GM12878 (cell line): ENCODE data around the gene CAST. TPM values are rescaled to one million over a fixed set of nuclear protein-coding genes. Genes with fewer than 3 reads are reported as not detected.
A peak's percentile ranks its signal among the peaks of the same experiment; 100 is the strongest.

Source experiments
- CEBPB ChIP-seq, 2 experiments: fragments of 150-350 bp in 1 of 2; IDR thresholded peaks; 2 replicates each; pipeline ENCODE4 v1.6.1; 2012 to 2014; ENCODE audit warnings: low read depth in 2 of 2, low read length in 2 of 2, borderline replicate concordance in 1 of 2, inconsistent platforms in 1 of 2
- DPF2 ChIP-seq: fragments of 450-650 bp; IDR thresholded peaks from 2 replicates; pipeline ENCODE4 v1.6.1; 2017; ENCODE audit warnings: mild to moderate bottlenecking
- GABPA ChIP-seq: IDR thresholded peaks from 2 replicates; pipeline ENCODE4 v1.6.1; 2014; ENCODE audit warnings: antibody characterized with exemption, low read depth, mild to moderate bottlenecking, inconsistent platforms
- KLF5 ChIP-seq: fragments of 450-650 bp; IDR thresholded peaks from 2 replicates; pipeline ENCODE4 v1.6.1; 2014; ENCODE audit warnings: mild to moderate bottlenecking; ENCODE audit not compliant: partially characterized antibody
- NR2F1 ChIP-seq: fragments of 450-650 bp; conservative IDR thresholded peaks from 2 replicates; pipeline ENCODE4 v1.6.1; 2017; ENCODE audit warnings: mild to moderate bottlenecking
- SMAD5 ChIP-seq: IDR thresholded peaks from 2 replicates; pipeline ENCODE4 v1.6.1; 2016; ENCODE audit warnings: antibody characterized with exemption, low read depth
- WRNIP1 ChIP-seq: IDR thresholded peaks from 2 replicates; pipeline ENCODE4 v1.6.1; 2011; ENCODE audit warnings: low read depth, low read length, improper control_type of control experiment, borderline replicate concordance
- polyA plus RNA-seq, 11 experiments: library from polyadenylated mRNA; depleted of rRNA in 4 of 11; unstranded in 6 of 11; stranded (reverse) in 5 of 11; fragments of >200 nt; fragmentation: Nextera tagmentation in 4 of 11; fragmentation: Illumina TruSeq in 1 of 11; extraction: Ambion mirVana in 4 of 11; extraction: Trizol in 1 of 11; gene quantifications; 1 replicate in 1 of 11; 2 replicates in 10 of 11; pipeline versions ENCODE4 v1.2.1 to v1.2.3, GENCODE V29; 2011 to 2016; ENCODE audit warnings: inconsistent platforms in 2 of 11, missing spikeins in 2 of 11, low read depth in 1 of 11
- total RNA-seq, 4 experiments: library from RNA; depleted of rRNA in 3 of 4; stranded (reverse); fragments of >200 nt in 3 of 4; fragmentation: Illumina TruSeq in 1 of 4; extraction: Trizol in 1 of 4; gene quantifications; 2 replicates each; pipeline versions ENCODE4 v1.2.1 to v1.2.3, GENCODE V29; 2013 to 2021
- TF ChIP-seq, protein P1 (sequence below): fragments of 450-650 bp; IDR thresholded peaks from 2 replicates; pipeline ENCODE4 v1.6.1; 2016; ENCODE audit warnings: mild to moderate bottlenecking, moderate library complexity, borderline replicate concordance
- TF ChIP-seq, protein P2 (sequence below): IDR thresholded peaks from 2 replicates; pipeline ENCODE4 v1.6.1; 2012; ENCODE audit warnings: low read depth, low read length, improper control_type of control experiment
- TF ChIP-seq, protein P3 (sequence below): fragments of 450-650 bp; formaldehyde crosslinking; IDR thresholded peaks from 2 replicates; pipeline ENCODE4 v1.5.0; 2022; ENCODE audit warnings: mild to moderate bottlenecking, missing genetic modification characterization

CAST gene
- total and polyA plus RNA-seq, 10 of the 15 experiments (the other 5 are each of a cell fraction or from before 2014, with no cell fraction given), result 31.7 to 140 (median 68.5) TPM

DNA sequence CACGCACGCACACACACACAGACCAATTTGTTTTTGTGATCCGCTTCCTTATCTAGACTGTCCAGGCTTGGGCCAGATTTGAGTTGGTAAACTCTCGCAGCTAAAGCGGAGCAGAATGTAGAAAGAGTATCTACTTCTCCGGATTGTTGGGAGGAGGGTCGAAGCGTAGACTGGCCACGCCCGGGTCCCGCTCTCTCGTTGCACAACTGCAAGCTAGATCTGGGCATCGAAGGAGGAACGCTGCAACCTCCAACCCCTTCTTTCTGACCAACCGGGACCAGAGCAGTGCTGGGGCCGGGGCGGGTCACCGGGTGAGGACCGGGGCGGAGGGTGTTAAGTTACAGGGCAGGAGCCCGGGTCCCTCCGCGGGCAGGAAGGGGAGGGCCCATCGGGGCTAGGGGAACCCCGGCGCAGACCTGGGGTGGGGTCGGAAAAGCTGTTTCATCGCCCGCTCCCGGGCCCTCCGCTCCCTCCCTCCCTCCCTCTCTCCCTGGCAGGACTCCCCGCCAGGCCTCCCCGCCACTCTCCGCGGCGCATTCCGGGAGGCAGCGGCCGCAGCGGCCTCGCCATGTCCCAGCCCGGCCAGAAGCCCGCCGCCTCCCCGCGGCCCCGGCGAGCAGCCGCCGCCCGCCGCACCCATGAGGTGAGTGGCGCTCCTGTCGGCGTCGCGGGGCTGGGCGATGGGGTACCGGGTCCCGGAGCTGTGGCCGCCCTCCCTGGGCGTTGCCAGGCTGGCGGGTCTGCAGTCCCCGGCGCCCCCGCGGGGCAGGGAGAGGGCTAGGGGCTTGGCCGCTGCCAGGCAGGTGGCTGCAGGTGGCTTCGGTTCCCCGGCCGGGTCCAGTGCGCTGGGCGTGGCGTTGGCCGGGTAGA, at the start of gene CAST (continued):
- TF ChIP-seq, protein P1, sequence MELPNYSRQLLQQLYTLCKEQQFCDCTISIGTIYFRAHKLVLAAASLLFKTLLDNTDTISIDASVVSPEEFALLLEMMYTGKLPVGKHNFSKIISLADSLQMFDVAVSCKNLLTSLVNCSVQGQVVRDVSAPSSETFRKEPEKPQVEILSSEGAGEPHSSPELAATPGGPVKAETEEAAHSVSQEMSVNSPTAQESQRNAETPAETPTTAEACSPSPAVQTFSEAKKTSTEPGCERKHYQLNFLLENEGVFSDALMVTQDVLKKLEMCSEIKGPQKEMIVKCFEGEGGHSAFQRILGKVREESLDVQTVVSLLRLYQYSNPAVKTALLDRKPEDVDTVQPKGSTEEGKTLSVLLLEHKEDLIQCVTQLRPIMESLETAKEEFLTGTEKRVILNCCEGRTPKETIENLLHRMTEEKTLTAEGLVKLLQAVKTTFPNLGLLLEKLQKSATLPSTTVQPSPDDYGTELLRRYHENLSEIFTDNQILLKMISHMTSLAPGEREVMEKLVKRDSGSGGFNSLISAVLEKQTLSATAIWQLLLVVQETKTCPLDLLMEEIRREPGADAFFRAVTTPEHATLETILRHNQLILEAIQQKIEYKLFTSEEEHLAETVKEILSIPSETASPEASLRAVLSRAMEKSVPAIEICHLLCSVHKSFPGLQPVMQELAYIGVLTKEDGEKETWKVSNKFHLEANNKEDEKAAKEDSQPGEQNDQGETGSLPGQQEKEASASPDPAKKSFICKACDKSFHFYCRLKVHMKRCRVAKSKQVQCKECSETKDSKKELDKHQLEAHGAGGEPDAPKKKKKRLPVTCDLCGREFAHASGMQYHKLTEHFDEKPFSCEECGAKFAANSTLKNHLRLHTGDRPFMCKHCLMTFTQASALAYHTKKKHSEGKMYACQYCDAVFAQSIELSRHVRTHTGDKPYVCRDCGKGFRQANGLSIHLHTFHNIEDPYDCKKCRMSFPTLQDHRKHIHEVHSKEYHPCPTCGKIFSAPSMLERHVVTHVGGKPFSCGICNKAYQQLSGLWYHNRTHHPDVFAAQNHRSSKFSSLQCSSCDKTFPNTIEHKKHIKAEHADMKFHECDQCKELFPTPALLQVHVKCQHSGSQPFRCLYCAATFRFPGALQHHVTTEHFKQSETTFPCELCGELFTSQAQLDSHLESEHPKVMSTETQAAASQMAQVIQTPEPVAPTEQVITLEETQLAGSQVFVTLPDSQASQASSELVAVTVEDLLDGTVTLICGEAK, result peak; percentile 8; the same call in 1 of the 2 replicates
- TF ChIP-seq WRNIP1, result no peak
- TF ChIP-seq NR2F1, result peak; percentile 38; the same call in 1 of the 2 replicates
- TF ChIP-seq, protein P2, sequence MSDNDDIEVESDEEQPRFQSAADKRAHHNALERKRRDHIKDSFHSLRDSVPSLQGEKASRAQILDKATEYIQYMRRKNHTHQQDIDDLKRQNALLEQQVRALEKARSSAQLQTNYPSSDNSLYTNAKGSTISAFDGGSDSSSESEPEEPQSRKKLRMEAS, result 0 out of 2 replicates have a peak, but pooled peaks have one; percentile 15
- peak in 1 of 2 experiments; percentile 65; a peak in 1 of 4 replicates for TF ChIP-seq CEBPB (IDR thresholded peaks at IDR 0.05; ENCODE audit: borderline replicate concordance in 1 of 2, low read depth in 2 of 2, low read length in 2 of 2)
- TF ChIP-seq, protein P3, sequence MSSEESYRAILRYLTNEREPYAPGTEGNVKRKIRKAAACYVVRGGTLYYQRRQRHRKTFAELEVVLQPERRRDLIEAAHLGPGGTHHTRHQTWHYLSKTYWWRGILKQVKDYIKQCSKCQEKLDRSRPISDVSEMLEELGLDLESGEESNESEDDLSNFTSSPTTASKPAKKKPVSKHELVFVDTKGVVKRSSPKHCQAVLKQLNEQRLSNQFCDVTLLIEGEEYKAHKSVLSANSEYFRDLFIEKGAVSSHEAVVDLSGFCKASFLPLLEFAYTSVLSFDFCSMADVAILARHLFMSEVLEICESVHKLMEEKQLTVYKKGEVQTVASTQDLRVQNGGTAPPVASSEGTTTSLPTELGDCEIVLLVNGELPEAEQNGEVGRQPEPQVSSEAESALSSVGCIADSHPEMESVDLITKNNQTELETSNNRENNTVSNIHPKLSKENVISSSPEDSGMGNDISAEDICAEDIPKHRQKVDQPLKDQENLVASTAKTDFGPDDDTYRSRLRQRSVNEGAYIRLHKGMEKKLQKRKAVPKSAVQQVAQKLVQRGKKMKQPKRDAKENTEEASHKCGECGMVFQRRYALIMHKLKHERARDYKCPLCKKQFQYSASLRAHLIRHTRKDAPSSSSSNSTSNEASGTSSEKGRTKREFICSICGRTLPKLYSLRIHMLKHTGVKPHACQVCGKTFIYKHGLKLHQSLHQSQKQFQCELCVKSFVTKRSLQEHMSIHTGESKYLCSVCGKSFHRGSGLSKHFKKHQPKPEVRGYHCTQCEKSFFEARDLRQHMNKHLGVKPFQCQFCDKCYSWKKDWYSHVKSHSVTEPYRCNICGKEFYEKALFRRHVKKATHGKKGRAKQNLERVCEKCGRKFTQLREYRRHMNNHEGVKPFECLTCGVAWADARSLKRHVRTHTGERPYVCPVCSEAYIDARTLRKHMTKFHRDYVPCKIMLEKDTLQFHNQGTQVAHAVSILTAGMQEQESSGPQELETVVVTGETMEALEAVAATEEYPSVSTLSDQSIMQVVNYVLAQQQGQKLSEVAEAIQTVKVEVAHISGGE (CRISPR knock-in tag), result no peak
- no peak for TF ChIP-seq SMAD5
- peak; percentile 59; the same call in 1 of the 2 replicates for TF ChIP-seq DPF2
- no peak for TF ChIP-seq KLF5
- TF ChIP-seq GABPA, result 0 out of 2 replicates have a peak, but pooled peaks have one; percentile 34
- TF ChIP-seq, all 136 proteins: peak for 23
